Esophagus squamous epithelium (tissue), 4 donors: Measurements from ENCODE around the gene TRIM46.

Experiments used
- POLR2A ChIP-seq, 4 donors: fragments of 450-650 bp; IDR thresholded peaks; one replicate each; pipeline ENCODE4 v1.6.1; 2017; ENCODE audit warnings: antibody characterized with exemption in 4 of 4, mild to moderate bottlenecking in 4 of 4, moderate library complexity in 3 of 4
- TF ChIP-seq, protein P1 (sequence below), 6 experiments: fragments of 450-650 bp in 4 of 6; fragments of 200-600 bp in 2 of 6; sonication (generic) in 2 of 6; IDR thresholded peaks; one replicate each; pipeline ENCODE4 v1.5.1; 2016 to 2019; ENCODE audit warnings: antibody characterized with exemption in 6 of 6, mild to moderate bottlenecking in 4 of 6, moderate library complexity in 4 of 6

DNA sequence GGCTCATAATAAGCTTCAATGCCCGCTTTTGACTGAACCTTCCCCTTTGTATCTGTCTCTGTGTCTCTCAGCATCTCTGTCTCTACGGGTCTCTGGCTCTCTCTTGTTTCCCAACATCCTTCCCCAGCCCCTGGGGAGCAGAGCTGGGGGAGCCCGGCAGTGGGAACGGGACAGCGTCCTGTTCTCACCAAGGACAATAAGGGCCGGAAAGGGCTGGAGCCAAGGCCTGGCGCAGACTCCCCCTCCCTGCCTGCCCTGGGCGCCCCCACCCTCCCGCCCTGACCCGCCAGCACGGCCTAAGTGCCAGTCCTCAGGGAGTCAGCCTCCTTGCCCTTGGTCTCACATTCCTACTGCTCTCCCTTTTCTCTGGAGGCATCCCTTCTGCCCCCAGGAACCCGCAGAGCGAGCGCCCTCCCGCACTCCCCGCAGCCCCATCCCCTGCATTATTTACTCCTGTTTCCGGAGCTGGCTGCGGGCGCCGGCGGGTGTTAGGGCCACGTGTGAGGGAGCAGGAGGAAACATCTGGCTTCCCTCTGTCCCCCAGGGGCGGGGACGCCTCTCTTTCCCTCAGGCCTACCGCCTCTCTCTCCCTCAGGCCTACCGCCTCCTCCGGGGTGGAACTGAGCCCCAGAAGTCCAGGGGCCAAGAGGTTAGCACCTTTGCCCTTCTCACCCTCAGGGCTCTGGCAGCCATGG lies 7.0 kb upstream of the TRIM46 start:
- TF ChIP-seq, protein P1, sequence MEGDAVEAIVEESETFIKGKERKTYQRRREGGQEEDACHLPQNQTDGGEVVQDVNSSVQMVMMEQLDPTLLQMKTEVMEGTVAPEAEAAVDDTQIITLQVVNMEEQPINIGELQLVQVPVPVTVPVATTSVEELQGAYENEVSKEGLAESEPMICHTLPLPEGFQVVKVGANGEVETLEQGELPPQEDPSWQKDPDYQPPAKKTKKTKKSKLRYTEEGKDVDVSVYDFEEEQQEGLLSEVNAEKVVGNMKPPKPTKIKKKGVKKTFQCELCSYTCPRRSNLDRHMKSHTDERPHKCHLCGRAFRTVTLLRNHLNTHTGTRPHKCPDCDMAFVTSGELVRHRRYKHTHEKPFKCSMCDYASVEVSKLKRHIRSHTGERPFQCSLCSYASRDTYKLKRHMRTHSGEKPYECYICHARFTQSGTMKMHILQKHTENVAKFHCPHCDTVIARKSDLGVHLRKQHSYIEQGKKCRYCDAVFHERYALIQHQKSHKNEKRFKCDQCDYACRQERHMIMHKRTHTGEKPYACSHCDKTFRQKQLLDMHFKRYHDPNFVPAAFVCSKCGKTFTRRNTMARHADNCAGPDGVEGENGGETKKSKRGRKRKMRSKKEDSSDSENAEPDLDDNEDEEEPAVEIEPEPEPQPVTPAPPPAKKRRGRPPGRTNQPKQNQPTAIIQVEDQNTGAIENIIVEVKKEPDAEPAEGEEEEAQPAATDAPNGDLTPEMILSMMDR (IDR thresholded peaks at IDR 0.05): no peak
- TF ChIP-seq POLR2A (IDR thresholded peaks at IDR 0.05): no peak
